ENCODE measurements around the gene VPS72. TPM values are rescaled to one million over a fixed set of nuclear protein-coding genes. Genes with fewer than 3 reads are reported as not detected.

Gene VPS72
- total RNA-seq, 2 donors from 2014 or later = 38.8 TPM

DNA sequence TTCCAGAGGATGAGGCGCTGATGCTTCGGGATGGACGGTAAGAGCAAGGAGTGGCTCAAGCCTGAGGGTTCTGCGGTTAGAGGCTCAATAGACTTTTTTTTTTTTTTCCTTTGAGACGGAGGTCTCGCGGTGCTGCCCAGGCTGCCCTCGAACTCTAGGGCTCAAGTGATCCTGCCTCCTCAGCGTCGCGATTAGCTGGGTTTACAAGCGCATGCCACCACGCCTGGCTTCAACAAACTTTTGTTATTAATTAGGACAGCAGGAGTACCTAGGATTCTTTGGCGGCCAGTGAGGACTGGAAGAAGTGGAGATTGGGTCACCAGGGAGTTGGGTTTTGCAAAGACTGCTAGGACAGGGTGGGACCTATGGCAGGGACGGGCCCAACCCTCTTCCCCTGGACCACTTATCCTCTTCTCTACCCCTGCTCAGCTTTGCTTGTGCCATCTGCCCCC is 23.5 kb downstream of the VPS72 start:
- H3K4me1 ChIP-seq = peaks cover 11% of the 10 kb centered on the region
- intact Hi-C loops (cut with DNase I) = no loop called here
- H3K9ac ChIP-seq (ENCODE audit: low read depth in 2 of 2, low read length in 2 of 2) = peak overlapping the region; percentile 73 to 99
- DNase-seq = no peak
- H3K4me3 ChIP-seq = peak overlapping the region; percentile 83
- H3K9me3 ChIP-seq = no peaks in the 10 kb centered on the region
- H3K27me3 ChIP-seq = no peaks in the 10 kb centered on the region
- H3K27ac ChIP-seq = peak overlapping the region; percentile 64
- H3K36me3 ChIP-seq = no peaks in the 10 kb centered on the region
- TF ChIP-seq CTCF (IDR thresholded peaks at IDR 0.05) = no peak

DNA sequence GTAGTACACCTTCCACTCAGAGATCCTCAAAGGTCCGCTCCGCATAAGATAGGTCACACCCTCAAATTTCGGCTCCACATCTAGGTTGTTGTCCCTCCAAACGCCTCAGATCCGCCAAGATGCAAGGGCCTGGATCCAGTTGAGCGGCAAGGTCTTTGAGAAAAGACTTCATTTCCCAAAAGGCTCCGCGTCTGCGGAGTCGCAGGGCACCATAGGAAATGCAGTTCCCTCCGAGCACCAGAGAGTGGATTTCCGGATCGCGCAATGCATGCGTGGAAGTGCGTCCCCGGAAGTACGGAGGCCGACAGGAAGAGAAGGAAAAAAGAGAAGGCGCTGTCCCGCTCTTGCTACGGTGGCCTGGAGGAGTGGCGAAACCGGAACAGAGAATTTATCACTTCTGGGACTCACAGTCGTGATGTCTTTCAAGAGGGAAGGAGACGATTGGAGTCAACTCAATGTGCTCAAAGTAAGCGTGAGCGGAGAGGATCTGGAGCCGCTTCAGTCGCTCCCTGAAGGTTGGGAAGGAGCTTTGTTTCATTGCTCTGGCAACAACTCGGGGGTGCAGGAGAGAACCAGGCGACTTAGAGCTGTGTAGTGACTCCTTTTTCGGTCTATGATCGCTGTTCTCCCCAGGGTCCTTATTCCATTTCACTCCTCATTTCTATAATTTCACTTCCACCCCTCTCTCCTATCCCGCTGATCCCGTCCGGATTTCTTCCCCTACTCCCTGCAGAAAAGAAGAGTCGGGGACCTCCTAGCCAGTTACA is 24.1 kb downstream of the VPS72 start, which contains the start of the genes LYSMD1 and SCNM1:
Gene LYSMD1, minus strand, starts transcription at position 165 of the 767 bp plus-strand sequence. CDS start 644 bp downstream, outside the sequence.
Gene SCNM1, plus strand, starts transcription at position 407 of the 767 bp plus-strand sequence. Its CDS starts 9 bp downstream, at position 416.
- Histone ChIP-seq H3K27me3 (no peaks in the 10 kb centered on the region), H3K36me3 (no peaks in the 10 kb centered on the region), H3K27ac (peak within 1 kb of the TSS; percentile 64), H3K9me3 (no peaks in the 10 kb centered on the region), H3K9ac (ENCODE audit: low read depth in 2 of 2, low read length in 2 of 2) (peak within 1 kb of the TSS; percentile 73 to 99), H3K4me3 (peak within 1 kb of the TSS; percentile 83), H3K4me1 (peaks cover 11% of the 10 kb centered on the region)
- no peak for TF ChIP-seq CTCF (IDR thresholded peaks at IDR 0.05)
- intact Hi-C loops (cut with DNase I) = no loop called here
- DNase-seq = peak; percentile 99

- H3K9me3 ChIP-seq = no peaks in the 10 kb centered on the region
- H3K4me3 ChIP-seq = peak overlapping the region; percentile 83
- no peaks in the 10 kb centered on the region for H3K36me3 ChIP-seq
- H3K4me1 ChIP-seq = peaks cover 11% of the 10 kb centered on the region
- H3K27me3 ChIP-seq = no peaks in the 10 kb centered on the region
- peak; percentile 53 for DNase-seq
- intact Hi-C loops (cut with DNase I) = no loop called here
- H3K9ac ChIP-seq (ENCODE audit: low read depth in 2 of 2, low read length in 2 of 2) = peak overlapping the region; percentile 61 to 78
- no peak for TF ChIP-seq CTCF (IDR thresholded peaks at IDR 0.05)
- H3K27ac ChIP-seq = peak overlapping the region; percentile 45
Measured at GRCh38 chr1:151165281-151165737, 24.7 kb downstream of the VPS72 start.

DNA sequence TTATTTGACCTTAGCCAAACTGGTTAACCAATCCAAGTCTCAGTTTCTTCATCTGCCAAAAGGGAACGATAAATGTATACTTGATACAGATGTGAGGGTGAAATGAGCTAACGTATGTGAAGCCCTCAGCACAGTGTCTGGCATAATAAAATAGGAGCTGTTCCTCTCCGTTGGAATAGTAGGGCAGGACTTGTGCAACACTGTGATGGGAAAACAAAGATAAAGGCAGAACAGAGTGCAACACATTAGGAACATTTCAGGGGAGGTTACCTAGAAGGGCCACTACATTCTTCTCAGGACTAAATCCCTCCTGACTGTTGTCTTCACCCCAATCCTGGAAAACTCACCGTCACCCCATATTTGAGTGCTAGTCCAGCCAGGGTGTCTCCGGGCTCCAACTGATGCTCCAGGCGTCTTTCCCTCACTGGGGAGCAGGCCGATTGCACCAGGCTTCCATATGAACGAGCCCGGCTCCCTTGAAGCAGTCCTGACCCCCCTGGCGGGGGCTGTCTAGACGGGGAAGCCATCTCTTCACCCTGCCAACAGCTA is 25.2 kb downstream of the VPS72 start:
- Histone ChIP-seq H3K9ac (ENCODE audit: low read depth in 2 of 2, low read length in 2 of 2) (peak overlapping the region; percentile 61 to 78), H3K4me3 (peak overlapping the region; percentile 83), H3K27ac (peak overlapping the region; percentile 45), H3K36me3 (no peaks in the 10 kb centered on the region), H3K4me1 (peaks cover 11% of the 10 kb centered on the region), H3K9me3 (no peaks in the 10 kb centered on the region), H3K27me3 (no peaks in the 10 kb centered on the region)
- no peak for TF ChIP-seq CTCF (IDR thresholded peaks at IDR 0.05)
- intact Hi-C loops (cut with DNase I) = no loop called here
- DNase-seq = no peak

DNA sequence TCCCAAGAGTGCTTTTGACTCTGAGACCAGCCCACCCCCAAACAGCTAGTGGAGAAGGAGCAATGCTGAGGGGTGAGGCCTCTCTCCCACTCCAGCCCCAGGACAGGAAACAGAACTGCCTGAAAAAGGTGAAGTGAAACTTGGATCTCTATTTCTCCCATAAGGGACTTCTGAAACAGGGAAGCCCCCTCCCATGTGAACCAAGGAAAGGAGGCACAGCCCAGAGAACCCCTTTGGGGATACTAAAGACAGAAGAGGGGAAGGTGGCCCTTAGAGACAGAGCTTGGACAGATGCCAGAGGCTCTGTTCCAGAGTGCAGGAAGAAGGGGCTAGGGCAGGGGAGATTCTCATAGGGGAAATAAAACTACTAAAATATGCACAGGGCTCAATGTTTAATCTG is 30.6 kb downstream of the VPS72 start:
- H3K4me1 ChIP-seq = peaks cover under 1% of the 10 kb centered on the region
- no peak overlapping the region for H3K9ac ChIP-seq (ENCODE audit: low read depth in 2 of 2, low read length in 2 of 2)
- H3K9me3 ChIP-seq = no peaks in the 10 kb centered on the region
- no peak overlapping the region for H3K4me3 ChIP-seq
- H3K27me3 ChIP-seq = no peaks in the 10 kb centered on the region
- intact Hi-C loops (cut with DNase I) = loop anchor here (5.0 to 10.0 kb wide), 2 partner anchors 62 to 135 kb away; no protein-coding TSS in a partner anchor
- DNase-seq = no peak
- peaks cover 6% of the 10 kb centered on the region for H3K36me3 ChIP-seq
- H3K27ac ChIP-seq = peak overlapping the region; percentile 16
- TF ChIP-seq CTCF (IDR thresholded peaks at IDR 0.05) = no peak

Measured in colonic mucosa (tissue), 4 donors.